MCF 10A (cell line): ENCODE data around the gene ACTR3. TPM values are rescaled to one million over a fixed set of nuclear protein-coding genes. Genes with fewer than 3 reads are reported as not detected.

ENCODE experiments used
- BruUV-seq: library from RNA; stranded (reverse); fragments of 400-500 nt; replicated peaks from 2 replicates; lab custom pipeline; 2021; lab: Mats Ljungman, UMichigan
- CTCF ChIA-PET: fragments of 300-600 bp; sonication (Branson Sonifier 250); formaldehyde crosslinking; extraction: SDS; loops from one replicate; lab custom pipeline; 2021; ENCODE audit warnings: antibody characterized with exemption, inconsistent platforms; lab: Yijun Ruan, JAX
- POLR2A ChIA-PET: fragments of 300-600, 350-650 bp; sonication (Branson Sonifier 250); formaldehyde crosslinking; extraction: SDS; loops from one replicate; lab custom pipeline; 2020; ENCODE audit warnings: antibody characterized with exemption, inconsistent platforms; lab: Yijun Ruan, JAX
- DNase-seq: peaks from one replicate; pipeline ENCODE4 v3.0.0-alpha.2; 2018; ENCODE audit not compliant: unreplicated experiment
- H3K27ac Mint-ChIP-seq: one replicate; pipeline ENCODE4 v1.8.0; 2022; ENCODE audit warnings: mild to moderate bottlenecking, low read depth, mixed read lengths; ENCODE audit not compliant: unreplicated experiment
- H3K27me3 Mint-ChIP-seq: one replicate; pipeline ENCODE4 v1.8.0; 2022; ENCODE audit warnings: mixed read lengths; ENCODE audit not compliant: insufficient read depth, unreplicated experiment
- H3K36me3 Mint-ChIP-seq: one replicate; pipeline ENCODE4 v1.8.0; 2022; ENCODE audit warnings: mild to moderate bottlenecking, moderate library complexity, mixed read lengths; ENCODE audit not compliant: insufficient read depth, unreplicated experiment
- H3K4me1 Mint-ChIP-seq: one replicate; pipeline ENCODE4 v1.8.0; 2022; ENCODE audit warnings: mixed read lengths; ENCODE audit not compliant: insufficient read depth, unreplicated experiment
- H3K4me3 Mint-ChIP-seq: one replicate; pipeline ENCODE4 v1.8.0; 2022; ENCODE audit warnings: mild to moderate bottlenecking, moderate library complexity, mixed read lengths; ENCODE audit not compliant: unreplicated experiment
- H3K9me3 Mint-ChIP-seq: one replicate; pipeline ENCODE4 v1.8.0; 2022; ENCODE audit warnings: mixed read lengths; ENCODE audit not compliant: unreplicated experiment
- intact Hi-C: fragments of 100-400 bp; cut with micrococcal nuclease; formaldehyde crosslinking; loops from 2 replicates; pipeline ENCODE4 v1.14.1; 2022
- total RNA-seq: library from RNA; stranded (reverse); gene quantifications from 2 replicates; pipeline ENCODE4 v1.2.3, GENCODE V29; 2022
- TF ChIP-seq, protein P1 (sequence below): fragments of 200-600 bp; IDR thresholded peaks from one replicate; pipeline ENCODE4 v1.8.0; 2022; ENCODE audit warnings: antibody characterized with exemption, mild to moderate bottlenecking; ENCODE audit not compliant: unreplicated experiment

The ACTR3 gene
- total RNA-seq, 1 experiment from 2014 or later = 311 TPM

DNA sequence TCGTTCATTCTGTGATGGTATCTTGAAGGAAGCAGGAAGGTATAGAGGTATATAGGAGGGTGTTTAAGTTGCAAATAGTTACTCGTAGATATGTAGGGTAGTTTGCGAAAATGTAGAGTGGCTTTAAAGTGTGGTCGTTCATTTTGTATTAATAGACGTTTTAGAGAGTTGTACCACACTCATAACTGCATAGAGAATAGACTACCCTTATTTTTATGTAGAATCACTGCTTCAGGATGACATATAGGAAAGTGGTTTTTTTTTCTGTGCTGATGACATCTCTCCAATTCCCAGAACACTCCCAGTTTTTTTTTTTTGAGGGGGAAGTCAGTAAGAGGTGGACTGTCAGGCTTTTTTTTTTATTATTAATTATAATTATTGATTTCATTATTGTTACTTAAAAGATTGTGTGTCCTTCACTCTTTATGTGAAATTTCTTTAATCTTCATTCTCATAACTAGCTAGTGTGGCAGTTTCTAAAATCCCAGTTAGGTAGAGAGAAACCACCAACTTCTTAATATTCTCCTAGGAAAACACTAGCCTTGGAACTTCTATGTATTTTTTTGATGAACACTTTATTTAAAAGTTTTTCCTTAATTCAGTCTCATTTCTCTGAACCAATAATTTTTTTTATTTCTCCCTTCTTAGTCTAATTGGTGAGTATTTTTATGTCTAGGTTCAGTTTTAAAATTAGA, 1.5 kb downstream of the ACTR3 start:
- ChIA-PET POLR2A (interaction anchor here (0.7 to 11.9 kb wide), 4 partner anchors 21 to 136 kb away, joined by 3 to 234 read pairs (median 27); partner anchors contain the start of gene SLC35F5), CTCF (no interaction called here)
- H3K4me3 Mint-ChIP-seq = peak overlapping the region; percentile 91
- TF ChIP-seq, protein P1, sequence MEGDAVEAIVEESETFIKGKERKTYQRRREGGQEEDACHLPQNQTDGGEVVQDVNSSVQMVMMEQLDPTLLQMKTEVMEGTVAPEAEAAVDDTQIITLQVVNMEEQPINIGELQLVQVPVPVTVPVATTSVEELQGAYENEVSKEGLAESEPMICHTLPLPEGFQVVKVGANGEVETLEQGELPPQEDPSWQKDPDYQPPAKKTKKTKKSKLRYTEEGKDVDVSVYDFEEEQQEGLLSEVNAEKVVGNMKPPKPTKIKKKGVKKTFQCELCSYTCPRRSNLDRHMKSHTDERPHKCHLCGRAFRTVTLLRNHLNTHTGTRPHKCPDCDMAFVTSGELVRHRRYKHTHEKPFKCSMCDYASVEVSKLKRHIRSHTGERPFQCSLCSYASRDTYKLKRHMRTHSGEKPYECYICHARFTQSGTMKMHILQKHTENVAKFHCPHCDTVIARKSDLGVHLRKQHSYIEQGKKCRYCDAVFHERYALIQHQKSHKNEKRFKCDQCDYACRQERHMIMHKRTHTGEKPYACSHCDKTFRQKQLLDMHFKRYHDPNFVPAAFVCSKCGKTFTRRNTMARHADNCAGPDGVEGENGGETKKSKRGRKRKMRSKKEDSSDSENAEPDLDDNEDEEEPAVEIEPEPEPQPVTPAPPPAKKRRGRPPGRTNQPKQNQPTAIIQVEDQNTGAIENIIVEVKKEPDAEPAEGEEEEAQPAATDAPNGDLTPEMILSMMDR = no peak
- DNase-seq = peak; percentile 17
- H3K9me3 Mint-ChIP-seq = no peaks in the 10 kb centered on the region
- H3K27me3 Mint-ChIP-seq = no peaks in the 10 kb centered on the region
- intact Hi-C loops = no loop called here
- peaks cover 24% of the 10 kb centered on the region for H3K36me3 Mint-ChIP-seq
- no TSS peak for BruUV-seq
- peak overlapping the region; percentile 96 for H3K27ac Mint-ChIP-seq
- peaks cover 61% of the 10 kb centered on the region for H3K4me1 Mint-ChIP-seq

DNA sequence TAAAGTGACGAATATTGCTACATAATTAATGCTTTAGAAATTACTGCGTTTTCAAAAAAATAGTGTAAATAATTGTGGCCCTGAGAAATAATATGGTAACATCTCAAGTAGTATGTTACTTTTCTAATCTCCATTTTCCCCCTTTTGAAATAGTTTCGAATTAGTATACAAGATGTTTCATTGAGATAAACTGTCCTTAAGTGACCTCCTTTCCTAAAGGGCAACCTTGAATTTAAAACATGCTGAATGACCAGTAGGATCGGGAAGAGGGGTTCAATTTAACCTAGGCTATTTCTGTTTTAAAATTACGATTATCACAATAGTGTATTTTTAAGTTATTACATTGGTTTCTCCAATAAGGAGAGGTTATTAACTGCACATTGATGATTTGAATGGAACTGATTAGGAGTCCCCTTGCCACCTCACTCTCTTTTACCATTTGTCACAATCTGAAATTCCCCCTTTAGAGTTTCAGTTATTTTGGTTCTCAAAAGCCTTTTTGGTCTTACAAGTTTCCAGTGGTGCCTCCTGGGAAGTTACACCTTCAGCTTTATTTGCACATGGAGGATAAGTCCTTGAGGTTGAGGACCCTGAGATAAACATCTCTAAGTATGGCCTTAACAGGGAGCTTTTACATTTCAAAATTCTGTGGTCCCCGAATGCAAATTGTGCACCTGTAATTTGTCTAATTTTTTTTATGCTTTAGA, 2.3 kb downstream of the ACTR3 start:
- H3K27ac Mint-ChIP-seq = peak overlapping the region; percentile 96
- peaks cover 61% of the 10 kb centered on the region for H3K4me1 Mint-ChIP-seq
- peaks cover 24% of the 10 kb centered on the region for H3K36me3 Mint-ChIP-seq
- intact Hi-C loops = no loop called here
- POLR2A ChIA-PET = interaction anchor here (0.5 to 11.9 kb wide), 9 partner anchors 11 to 666 kb away, joined by 3 to 234 read pairs (median 4); partner anchors contain the start of gene SLC35F5
- no TSS peak for BruUV-seq
- TF ChIP-seq, protein P1 = no peak
- H3K9me3 Mint-ChIP-seq = no peaks in the 10 kb centered on the region
- H3K4me3 Mint-ChIP-seq = peak overlapping the region; percentile 91
- CTCF ChIA-PET = no interaction called here
- no peak for DNase-seq
- no peaks in the 10 kb centered on the region for H3K27me3 Mint-ChIP-seq

DNA sequence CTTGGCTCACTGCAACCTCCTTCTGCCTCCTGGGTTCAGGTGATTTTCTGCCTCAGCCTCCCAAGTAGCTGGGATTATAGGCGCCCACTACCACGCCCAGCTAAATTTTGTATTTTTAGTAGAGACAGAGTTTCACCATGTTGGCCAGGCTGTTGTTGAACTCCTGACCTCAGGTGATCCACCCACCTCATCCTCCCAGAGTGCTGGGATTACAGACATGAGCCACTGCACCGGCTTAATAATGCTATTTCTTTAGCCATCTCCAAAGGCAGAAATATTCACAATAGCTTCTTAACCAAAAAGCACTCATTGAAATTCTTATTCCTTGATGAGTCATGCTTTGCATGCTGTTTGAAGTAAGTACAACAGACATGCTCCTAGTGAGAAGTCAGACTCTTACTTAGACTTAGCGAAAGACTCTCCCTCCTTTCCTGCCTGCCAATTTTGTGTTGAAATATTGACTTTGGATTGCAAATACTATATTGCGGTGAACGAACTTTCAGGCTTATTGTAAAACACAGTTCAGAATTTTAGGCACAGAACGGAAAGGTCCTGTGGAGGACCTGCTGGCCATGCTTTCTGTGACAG, 4.4 kb downstream of the ACTR3 start:
- H3K4me3 Mint-ChIP-seq = peak overlapping the region; percentile 68
- POLR2A ChIA-PET = interaction anchor here (0.8 to 11.9 kb wide), 12 partner anchors 9 to 139 kb away, joined by 3 to 234 read pairs (median 6); partner anchors contain the start of gene SLC35F5
- H3K27ac Mint-ChIP-seq = peak overlapping the region; percentile 77

More for the DNA sequence above, 4.4 kb downstream of the ACTR3 start:
- DNase-seq = peak; percentile 89
- peaks cover 24% of the 10 kb centered on the region for H3K36me3 Mint-ChIP-seq
- TF ChIP-seq, protein P1 = no peak
- no peaks in the 10 kb centered on the region for H3K9me3 Mint-ChIP-seq
- intact Hi-C loops = no loop called here
- H3K4me1 Mint-ChIP-seq = peaks cover 63% of the 10 kb centered on the region
- CTCF ChIA-PET = interaction anchor here (1.4 kb wide), 2 partner anchors 138 to 657 kb away, joined by 3 to 5 read pairs; partner anchors contain the start of gene SLC35F5
- BruUV-seq = no TSS peak
- H3K27me3 Mint-ChIP-seq = no peaks in the 10 kb centered on the region
